Measurements from ENCODE around the gene C6orf136.

GRCh38 chr6:30676660-30677285, 29.8 kb downstream of the C6orf136 start:
- TF ChIP-seq CTCF (IDR thresholded peaks at IDR 0.05) (no peak), REST (IDR thresholded peaks at IDR 0.05; ENCODE audit: insufficient read depth in 1 of 2, low read depth in 2 of 2, low read length in 1 of 2) (no peak), POLR2AphosphoS5 (IDR thresholded peaks at IDR 0.05; ENCODE audit: low read depth, low read length) (no peak)
